Measurements from ENCODE around the gene KCNA10. TPM values are rescaled to one million over a fixed set of nuclear protein-coding genes. Genes with fewer than 3 reads are reported as not detected.

The KCNA10 gene
- total and polyA plus RNA-seq, 2 donors (not counting 3 experiments of a cell fraction or from before 2014, with no cell fraction given), result not detected

GRCh38 chr1:110548381-110548780, 29.4 kb upstream of the KCNA10 start:
- no peaks in the 10 kb centered on the region for H3K9me1 ChIP-seq (replicated peaks; ENCODE audit: control insufficient read depth, extremely low read depth, insufficient read depth, low read length)
- FAIRE-seq, result no peak
- H3K9me3 ChIP-seq (replicated peaks; ENCODE audit: control insufficient read depth, insufficient read depth, low read length), result no peaks in the 10 kb centered on the region
- ChIA-PET CTCF (no interaction called here), POLR2A (no interaction called here)
- no peaks in the 10 kb centered on the region for H3K79me2 ChIP-seq (ENCODE audit: control insufficient read depth, insufficient read depth, low read length)
- no peaks in the 10 kb centered on the region for H4K20me1 ChIP-seq (replicated peaks; ENCODE audit: control insufficient read depth, extremely low read depth, insufficient read depth, low read length)
- DNase-seq (ENCODE audit: low read depth, low spot score), result no peak
- no peak overlapping the region for H3K4me2 ChIP-seq (ENCODE audit: insufficient read depth, low read length)
- dilution Hi-C loops (cut with MboI; ENCODE audit: extremely low pct_ligation_motif_present, low sequenced_read_pairs) (no loop called here), intact Hi-C loops (cut with micrococcal nuclease) (no loop called here)
- no peaks in the 10 kb centered on the region for H3K4me1 ChIP-seq (ENCODE audit: control insufficient read depth, extremely low read depth, insufficient read depth, low read length)
- peaks cover 3 to 5% of the 10 kb centered on the region in 2 experiments for H3K27me3 ChIP-seq (ENCODE audit: control insufficient read depth in 2 of 2, insufficient read depth in 2 of 2, low read length in 2 of 2)
- H3K9ac ChIP-seq (replicated peaks; ENCODE audit: extremely low read depth, insufficient read depth, low read length), result no peak overlapping the region
- TF ChIP-seq CTCF (IDR thresholded peaks at IDR 0.05; ENCODE audit: extremely low read depth in 1 of 2, insufficient read depth in 1 of 2, low read depth in 1 of 2, low read length in 2 of 2) (peak in 1 of 2 donors; percentile 31), MAX (IDR thresholded peaks at IDR 0.05; ENCODE audit: insufficient read depth, insufficient read length) (no peak)
- H2AFZ ChIP-seq (ENCODE audit: low read depth, low read length), result no peak overlapping the region
- no peak overlapping the region for H3K4me3 ChIP-seq (replicated peaks in 1 of 3; ENCODE audit: insufficient read depth in 1 of 3, low read depth in 1 of 3, low read length in 3 of 3)
- no peak overlapping the region for H3K27ac ChIP-seq (ENCODE audit: insufficient read depth, low read depth, low read length)
- no peaks in the 10 kb centered on the region for H3K36me3 ChIP-seq (ENCODE audit: control insufficient read depth in 2 of 2, extremely low read depth in 1 of 2, insufficient read depth in 2 of 2, low read length in 2 of 2)
- no TSS peak for BruUV-seq (replicated peaks)

GRCh38 chr1:110547017-110547416, 28.0 kb upstream of the KCNA10 start:
- dilution Hi-C loops (cut with MboI; ENCODE audit: extremely low pct_ligation_motif_present, low sequenced_read_pairs) (no loop called here), intact Hi-C loops (cut with micrococcal nuclease) (no loop called here)
- FAIRE-seq (no peak), DNase-seq (ENCODE audit: low read depth, low spot score) (no peak)
- H3K9me1 ChIP-seq (replicated peaks; ENCODE audit: control insufficient read depth, extremely low read depth, insufficient read depth, low read length), result no peaks in the 10 kb centered on the region
- no peak overlapping the region for H3K4me3 ChIP-seq (replicated peaks in 1 of 3; ENCODE audit: insufficient read depth in 1 of 3, low read depth in 1 of 3, low read length in 3 of 3)
- no peak overlapping the region for H3K4me2 ChIP-seq (ENCODE audit: insufficient read depth, low read length)
- peaks cover 3 to 5% of the 10 kb centered on the region in 2 experiments for H3K27me3 ChIP-seq (ENCODE audit: control insufficient read depth in 2 of 2, insufficient read depth in 2 of 2, low read length in 2 of 2)
- no peaks in the 10 kb centered on the region for H3K79me2 ChIP-seq (ENCODE audit: control insufficient read depth, insufficient read depth, low read length)
- no TSS peak for BruUV-seq (replicated peaks)
- H3K36me3 ChIP-seq (ENCODE audit: control insufficient read depth in 2 of 2, extremely low read depth in 1 of 2, insufficient read depth in 2 of 2, low read length in 2 of 2), result no peaks in the 10 kb centered on the region
- H3K9me3 ChIP-seq (replicated peaks; ENCODE audit: control insufficient read depth, insufficient read depth, low read length), result no peaks in the 10 kb centered on the region
- POLR2A ChIA-PET, result no interaction called here
- TF ChIP-seq POLR2A (IDR thresholded peaks at IDR 0.05; ENCODE audit: low read depth, low read length) (no peak), EZH2 (IDR thresholded peaks at IDR 0.05; ENCODE audit: borderline replicate concordance, low read depth, low read length, severe bottlenecking) (no peak), MYC (IDR thresholded peaks at IDR 0.05; ENCODE audit: low read depth, low read length) (no peak)
- no peak overlapping the region for H3K27ac ChIP-seq (ENCODE audit: insufficient read depth, low read depth, low read length)
- H2AFZ ChIP-seq (ENCODE audit: low read depth, low read length), result no peak overlapping the region
- H4K20me1 ChIP-seq (replicated peaks; ENCODE audit: control insufficient read depth, extremely low read depth, insufficient read depth, low read length), result no peaks in the 10 kb centered on the region
- CTCF ChIA-PET, result no interaction called here
- no peak overlapping the region for H3K9ac ChIP-seq (replicated peaks; ENCODE audit: extremely low read depth, insufficient read depth, low read length)
- H3K4me1 ChIP-seq (ENCODE audit: control insufficient read depth, extremely low read depth, insufficient read depth, low read length), result no peaks in the 10 kb centered on the region
